Measurements from ENCODE around the gene RAB40B. TPM values are rescaled to one million over a fixed set of nuclear protein-coding genes. Genes with fewer than 3 reads are reported as not detected.

RAB40B gene
- total RNA-seq, 1 experiment from 2014 or later = 22.1 TPM

GRCh38 chr17:82718986-82719685 lies 20.6 kb upstream of the RAB40B start:
- DNase-seq (ENCODE audit: low read depth, low spot score) = no peak
- peaks cover 11 to 39% of the 10 kb centered on the region in 2 experiments for H3K36me3 ChIP-seq (ENCODE audit: control insufficient read depth in 1 of 2, insufficient read depth in 2 of 2, low read length in 2 of 2)
- POLR2A ChIA-PET = no interaction called here
- TF ChIP-seq ZFX (IDR thresholded peaks at IDR 0.05) (no peak), SIN3A (IDR thresholded peaks at IDR 0.05; ENCODE audit: low read depth) (no peak), POLR2A (IDR thresholded peaks at IDR 0.05; ENCODE audit: borderline replicate concordance, extremely low read depth, insufficient read depth, insufficient read length) (no peak), YY1 (IDR thresholded peaks at IDR 0.05; ENCODE audit: extremely low read depth, insufficient replicate concordance, low read depth, low read length) (no peak), FOSL1 (IDR thresholded peaks at IDR 0.05; ENCODE audit: low read depth) (no peak), POLR2AphosphoS5 (IDR thresholded peaks at IDR 0.05; ENCODE audit: low read depth, low read length) (no peak), JUND (IDR thresholded peaks at IDR 0.05) (no peak), EZH2 (IDR thresholded peaks at IDR 0.05) (no peak), CBX3 (IDR thresholded peaks at IDR 0.05; ENCODE audit: low read depth) (no peak), ZNF274 (IDR thresholded peaks at IDR 0.05; ENCODE audit: low read depth, low read length) (no peak), RAD21 (IDR thresholded peaks at IDR 0.05; ENCODE audit: low read depth) (no peak)
- TF ChIP-seq, protein P1, sequence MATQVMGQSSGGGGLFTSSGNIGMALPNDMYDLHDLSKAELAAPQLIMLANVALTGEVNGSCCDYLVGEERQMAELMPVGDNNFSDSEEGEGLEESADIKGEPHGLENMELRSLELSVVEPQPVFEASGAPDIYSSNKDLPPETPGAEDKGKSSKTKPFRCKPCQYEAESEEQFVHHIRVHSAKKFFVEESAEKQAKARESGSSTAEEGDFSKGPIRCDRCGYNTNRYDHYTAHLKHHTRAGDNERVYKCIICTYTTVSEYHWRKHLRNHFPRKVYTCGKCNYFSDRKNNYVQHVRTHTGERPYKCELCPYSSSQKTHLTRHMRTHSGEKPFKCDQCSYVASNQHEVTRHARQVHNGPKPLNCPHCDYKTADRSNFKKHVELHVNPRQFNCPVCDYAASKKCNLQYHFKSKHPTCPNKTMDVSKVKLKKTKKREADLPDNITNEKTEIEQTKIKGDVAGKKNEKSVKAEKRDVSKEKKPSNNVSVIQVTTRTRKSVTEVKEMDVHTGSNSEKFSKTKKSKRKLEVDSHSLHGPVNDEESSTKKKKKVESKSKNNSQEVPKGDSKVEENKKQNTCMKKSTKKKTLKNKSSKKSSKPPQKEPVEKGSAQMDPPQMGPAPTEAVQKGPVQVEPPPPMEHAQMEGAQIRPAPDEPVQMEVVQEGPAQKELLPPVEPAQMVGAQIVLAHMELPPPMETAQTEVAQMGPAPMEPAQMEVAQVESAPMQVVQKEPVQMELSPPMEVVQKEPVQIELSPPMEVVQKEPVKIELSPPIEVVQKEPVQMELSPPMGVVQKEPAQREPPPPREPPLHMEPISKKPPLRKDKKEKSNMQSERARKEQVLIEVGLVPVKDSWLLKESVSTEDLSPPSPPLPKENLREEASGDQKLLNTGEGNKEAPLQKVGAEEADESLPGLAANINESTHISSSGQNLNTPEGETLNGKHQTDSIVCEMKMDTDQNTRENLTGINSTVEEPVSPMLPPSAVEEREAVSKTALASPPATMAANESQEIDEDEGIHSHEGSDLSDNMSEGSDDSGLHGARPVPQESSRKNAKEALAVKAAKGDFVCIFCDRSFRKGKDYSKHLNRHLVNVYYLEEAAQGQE (IDR thresholded peaks at IDR 0.05; ENCODE audit: low read depth) = no peak
- no peak overlapping the region for H3K27ac ChIP-seq (ENCODE audit: low read depth, low read length)
- no peaks in the 10 kb centered on the region for H4K20me1 ChIP-seq (ENCODE audit: insufficient read depth)
- no peaks in the 10 kb centered on the region; a peak in 1 of 4 replicates for H3K9me3 ChIP-seq (ENCODE audit: control insufficient read depth in 1 of 2, insufficient read depth in 1 of 2, low read depth in 1 of 2, low read length in 2 of 2)
- peaks cover 25% of the 10 kb centered on the region for H3K79me2 ChIP-seq (ENCODE audit: insufficient read depth, low read length)
- H3K9ac ChIP-seq (ENCODE audit: low read length) = no peak overlapping the region
- no peaks in the 10 kb centered on the region for H3K9me2 ChIP-seq (ENCODE audit: insufficient read depth)
- peaks cover 7 to 12% of the 10 kb centered on the region in 2 experiments; a peak in 3 of 4 replicates for H3K4me1 ChIP-seq (ENCODE audit: control insufficient read depth in 1 of 2, insufficient read depth in 2 of 2, low read length in 2 of 2)
- H3K4me2 ChIP-seq (ENCODE audit: low read length) = no peak overlapping the region
- ATAC-seq = no peak
- H3K27me3 ChIP-seq (ENCODE audit: insufficient read depth, low read length) = no peaks in the 10 kb centered on the region
- intact Hi-C loops (cut with micrococcal nuclease) = loop anchor here (5.0 kb wide), 1 partner anchor 33 kb away; the partner anchor contains the start of gene TBCD
- H2AFZ ChIP-seq (ENCODE audit: low read depth, low read length, poor library complexity, severe bottlenecking) = no peak overlapping the region
- RAD21 ChIA-PET (ENCODE audit: low non-redundant PET in 1 of 2, low total read pairs in 2 of 2, uncharacterized antibody in 2 of 2, unreplicated experiment in 2 of 2) = no interaction called here
- no peak overlapping the region for H3K4me3 ChIP-seq (replicated peaks in 1 of 2; ENCODE audit: low read depth in 1 of 2, low read length in 2 of 2)
- CTCF ChIA-PET = no interaction called here
- no TSS peak for BruUV-seq (replicated peaks)
